PC-9 (cell line): ENCODE data around the gene FAU. TPM values are rescaled to one million over a fixed set of nuclear protein-coding genes. Genes with fewer than 3 reads are reported as not detected.

Experiments
- BruUV-seq: library from RNA; stranded (reverse); fragments of 400-500 nt; replicated peaks from 2 replicates; lab custom pipeline; 2021; lab: Mats Ljungman, UMichigan
- CTCF ChIA-PET: fragments of 300-600 bp; sonication (Branson Sonifier 250); formaldehyde crosslinking; loops from one replicate; lab custom pipeline; 2022; ENCODE audit warnings: antibody characterized with exemption; lab: Charles Lee
- POLR2A ChIA-PET: fragments of 300-600 bp; sonication (Branson Sonifier 250); formaldehyde crosslinking; loops from one replicate; lab custom pipeline; 2022; ENCODE audit warnings: antibody characterized with exemption; ENCODE audit not compliant: unreplicated experiment; lab: Charles Lee
- DNase-seq, 2 experiments: peaks; one replicate each; pipeline versions ENCODE4 v3.0.0 to v3.0.0-alpha.2; 2015 to 2022; ENCODE audit warnings: mixed read lengths in 1 of 2
- H2AFZ ChIP-seq: fragments of 200-600 bp; sonication (generic); 2 replicates; pipeline ENCODE4 v1.8.1; 2017; ENCODE audit warnings: antibody characterized with exemption
- H3F3A ChIP-seq: fragments of 200-600 bp; sonication (generic); 2 replicates; pipeline ENCODE4 v1.8.1; 2017; ENCODE audit warnings: antibody characterized with exemption, mild to moderate bottlenecking, low read depth; ENCODE audit not compliant: insufficient read depth
- H3K27ac ChIP-seq: fragments of 200-600 bp; sonication (generic); 2 replicates; pipeline ENCODE4 v1.6.1; 2016; ENCODE audit warnings: mixed run types
- H3K27me3 ChIP-seq: fragments of 200-600 bp; sonication (generic); 2 replicates; pipeline ENCODE4 v1.6.1; 2016; ENCODE audit warnings: low read depth, mixed run types; ENCODE audit not compliant: insufficient read depth
- H3K36me3 ChIP-seq: fragments of 200-600 bp; sonication (generic); 2 replicates; pipeline ENCODE4 v1.6.1; 2016; ENCODE audit warnings: low read depth, mixed run types
- H3K4me1 ChIP-seq: fragments of 200-600 bp; sonication (generic); replicated peaks from 2 replicates; pipeline ENCODE4 v1.6.1; 2016; ENCODE audit warnings: mixed run types; ENCODE audit not compliant: insufficient read depth
- H3K4me2 ChIP-seq: fragments of 200-600 bp; sonication (generic); 2 replicates; pipeline ENCODE4 v1.6.1; 2017; ENCODE audit warnings: mixed run types
- H3K4me3 ChIP-seq: fragments of 200-600 bp; sonication (generic); 2 replicates; pipeline ENCODE4 v1.6.1; 2016; ENCODE audit warnings: mixed run types
- H3K79me2 ChIP-seq: fragments of 200-600 bp; sonication (generic); 2 replicates; pipeline ENCODE4 v1.6.1; 2017; ENCODE audit warnings: low read depth, mixed run types
- H3K9me2 ChIP-seq: fragments of 200-600 bp; sonication (generic); 2 replicates; pipeline ENCODE4 v1.8.1; 2017; ENCODE audit warnings: mild to moderate bottlenecking; ENCODE audit not compliant: insufficient read depth
- H3K9me3 ChIP-seq: fragments of 200-600 bp; sonication (generic); 2 replicates; pipeline ENCODE4 v1.8.1; 2016; ENCODE audit warnings: low read depth; ENCODE audit not compliant: insufficient read depth
- H4K20me1 ChIP-seq: fragments of 200-600 bp; sonication (generic); 2 replicates; pipeline ENCODE4 v1.8.1; 2017; ENCODE audit not compliant: insufficient read depth
- CTCF ChIP-seq: fragments of 200-600 bp; sonication (generic); conservative IDR thresholded peaks from 2 replicates; pipeline ENCODE4 v1.6.1; 2017; ENCODE audit warnings: mixed run types, antibody characterized with exemption, mild to moderate bottlenecking, moderate library complexity
- EZH2 ChIP-seq: fragments of 200-600 bp; sonication (generic); IDR thresholded peaks from 2 replicates; pipeline ENCODE4 v1.8.0; 2017; ENCODE audit warnings: antibody characterized with exemption, low read depth
- intact Hi-C: fragments of 100-400 bp; cut with micrococcal nuclease; formaldehyde crosslinking; loops from one replicate; pipeline ENCODE4 v1.10.0; 2022; ENCODE audit not compliant: unreplicated experiment
- total RNA-seq: library from RNA; stranded (reverse); gene quantifications from 2 replicates; pipeline ENCODE4 v1.2.3, GENCODE V29; 2021

FAU gene
- total RNA-seq, 1 experiment from 2014 or later, result 973 TPM

GRCh38 chr11:65165410-65166317, 43.7 kb upstream of the FAU start:
- H3K27ac ChIP-seq, result no peak overlapping the region
- TF ChIP-seq EZH2 (no peak), CTCF (no peak)
- peaks cover 19% of the 10 kb centered on the region; the same call in 1 of the 2 replicates for H3F3A ChIP-seq
- H3K27me3 ChIP-seq, result no peaks in the 10 kb centered on the region
- DNase-seq, result no peak
- H3K79me2 ChIP-seq, result no peaks in the 10 kb centered on the region
- ChIA-PET CTCF (interaction anchor here (0.6 to 0.7 kb wide), 2 partner anchors 13 to 361 kb away, joined by 6 to 10 read pairs; no protein-coding TSS in a partner anchor), POLR2A (interaction anchor here (0.6 kb wide), 1 partner anchor 30 kb away, joined by 6 read pairs; no protein-coding TSS in a partner anchor)
- intact Hi-C loops, result no loop called here
- H3K4me1 ChIP-seq, result no peaks in the 10 kb centered on the region
- no peak overlapping the region for H3K4me2 ChIP-seq
- H3K36me3 ChIP-seq, result no peaks in the 10 kb centered on the region
- no TSS peak for BruUV-seq
- no peak overlapping the region for H3K4me3 ChIP-seq
- no peaks in the 10 kb centered on the region for H4K20me1 ChIP-seq
- H3K9me3 ChIP-seq, result no peaks in the 10 kb centered on the region
- no peak overlapping the region for H2AFZ ChIP-seq
- H3K9me2 ChIP-seq, result no peaks in the 10 kb centered on the region

- ChIA-PET CTCF (interaction anchor here (0.6 kb wide), 1 partner anchor 46 kb away, joined by 4 read pairs; the partner anchor contains the start of gene ZNHIT2), POLR2A (interaction anchor here (0.6 kb wide), 1 partner anchor 354 kb away, joined by 3 read pairs; no protein-coding TSS in a partner anchor)
- no peak for TF ChIP-seq CTCF
- TF ChIP-seq EZH2, result no peak
- Histone ChIP-seq H3F3A (peaks cover 11% of the 10 kb centered on the region; the same call in 1 of the 2 replicates), H3K4me2 (no peak overlapping the region), H4K20me1 (no peaks in the 10 kb centered on the region), H3K36me3 (no peaks in the 10 kb centered on the region), H3K4me3 (no peak overlapping the region), H3K4me1 (no peaks in the 10 kb centered on the region), H3K79me2 (no peaks in the 10 kb centered on the region), H3K9me2 (no peaks in the 10 kb centered on the region), H2AFZ (no peak overlapping the region), H3K9me3 (no peaks in the 10 kb centered on the region), H3K27ac (no peak overlapping the region), H3K27me3 (no peaks in the 10 kb centered on the region)
- BruUV-seq, result no TSS peak
- intact Hi-C loops, result no loop called here
- no peak for DNase-seq
Observed at GRCh38 chr11:65163684-65164083, 41.8 kb upstream of the FAU start.

GRCh38 chr11:65160643-65161042, 38.7 kb upstream of the FAU start:
- no peak overlapping the region for H3K4me2 ChIP-seq
- H3F3A ChIP-seq, result peaks cover 17% of the 10 kb centered on the region
- H3K36me3 ChIP-seq, result no peaks in the 10 kb centered on the region
- H3K4me3 ChIP-seq, result no peak overlapping the region
- BruUV-seq, result no TSS peak
- no peaks in the 10 kb centered on the region for H3K79me2 ChIP-seq
- no peak for DNase-seq
- no peaks in the 10 kb centered on the region for H3K4me1 ChIP-seq
- ChIA-PET CTCF (no interaction called here), POLR2A (no interaction called here)
- H3K27me3 ChIP-seq, result no peaks in the 10 kb centered on the region
- intact Hi-C loops, result no loop called here
- no peaks in the 10 kb centered on the region for H3K9me2 ChIP-seq
- no peaks in the 10 kb centered on the region for H4K20me1 ChIP-seq
- H3K9me3 ChIP-seq, result no peaks in the 10 kb centered on the region
- no peak overlapping the region for H3K27ac ChIP-seq
- TF ChIP-seq EZH2 (no peak), CTCF (no peak)
- H2AFZ ChIP-seq, result no peak overlapping the region
